ENCODE data around the gene NINJ1. TPM values are rescaled to one million over a fixed set of nuclear protein-coding genes. Genes with fewer than 3 reads are reported as not detected.

The NINJ1 gene
- total RNA-seq, 2 experiments from 2014 or later, result 29.5 to 30.4 TPM

- Mint-ChIP-seq H3K36me3 (peaks cover 4% of the 10 kb centered on the region), H3K4me3 (peak overlapping the region; percentile 77), H3K9me3 (no peaks in the 10 kb centered on the region), H3K4me1 (peaks cover 23% of the 10 kb centered on the region), H3K27ac (peak overlapping the region; percentile 97), H3K27me3 (no peaks in the 10 kb centered on the region)
- POLR2A ChIA-PET, result interaction anchor here (1.0 to 3.4 kb wide), 3 partner anchors 8 to 18 kb away, joined by 4 to 12 read pairs (median 5); partner anchors contain the start of gene NINJ1
- DNase-seq (peak; percentile 37), ATAC-seq (ENCODE audit: low read depth) (no peak)
Measured at GRCh38 chr9:93126151-93126781, 7.8 kb downstream of the NINJ1 start.

- H3K4me3 Mint-ChIP-seq, result peak overlapping the region; percentile 77
Measured at GRCh38 chr9:93125331-93125894, 8.6 kb downstream of the NINJ1 start.

GRCh38 chr9:93124793-93125192 is 9.3 kb downstream of the NINJ1 start:
- POLR2A ChIA-PET, result interaction anchor here (3.4 kb wide), 1 partner anchor 10 kb away, joined by 12 read pairs; the partner anchor contains the start of gene NINJ1
- DNase-seq (peak; percentile 19), ATAC-seq (ENCODE audit: low read depth) (no peak)

More at GRCh38 chr9:93125331-93125894, 8.6 kb downstream of the NINJ1 start:
- Mint-ChIP-seq H3K27me3 (no peaks in the 10 kb centered on the region), H3K9me3 (no peaks in the 10 kb centered on the region), H3K4me1 (peaks cover 23% of the 10 kb centered on the region), H3K36me3 (peaks cover 4% of the 10 kb centered on the region), H3K27ac (peak overlapping the region; percentile 97)
- no peak for ATAC-seq (ENCODE audit: low read depth)
- POLR2A ChIA-PET, result interaction anchor here (1.0 to 3.4 kb wide), 3 partner anchors 9 to 17 kb away, joined by 4 to 12 read pairs (median 5); partner anchors contain the start of gene NINJ1
- no peak for DNase-seq

GRCh38 chr9:93123561-93124283 is 10.3 kb downstream of the NINJ1 start:
- Mint-ChIP-seq H3K4me3 (no peak overlapping the region), H3K36me3 (peaks cover 5% of the 10 kb centered on the region), H3K4me1 (peaks cover 34% of the 10 kb centered on the region), H3K27me3 (no peaks in the 10 kb centered on the region), H3K27ac (peak overlapping the region; percentile 48), H3K9me3 (no peaks in the 10 kb centered on the region)
- DNase-seq, result peak; percentile 32
- no peak for ATAC-seq (ENCODE audit: low read depth)
- POLR2A ChIA-PET, result interaction anchor here (3.4 kb wide), 1 partner anchor 11 kb away, joined by 12 read pairs; the partner anchor contains the start of gene NINJ1

More at GRCh38 chr9:93124793-93125192, 9.3 kb downstream of the NINJ1 start:
- H3K36me3 Mint-ChIP-seq, result peaks cover 5% of the 10 kb centered on the region
- peaks cover 29% of the 10 kb centered on the region for H3K4me1 Mint-ChIP-seq
- peak overlapping the region; percentile 56 for H3K27ac Mint-ChIP-seq
- H3K9me3 Mint-ChIP-seq, result no peaks in the 10 kb centered on the region
- no peak overlapping the region for H3K4me3 Mint-ChIP-seq
- no peaks in the 10 kb centered on the region for H3K27me3 Mint-ChIP-seq

GRCh38 chr9:93122721-93123221 is 11.3 kb downstream of the NINJ1 start:
- Mint-ChIP-seq H3K4me3 (no peak overlapping the region), H3K9me3 (no peaks in the 10 kb centered on the region), H3K36me3 (peaks cover 5% of the 10 kb centered on the region), H3K4me1 (peaks cover 33% of the 10 kb centered on the region), H3K27me3 (no peaks in the 10 kb centered on the region), H3K27ac (no peak overlapping the region)
- no peak for ATAC-seq (ENCODE audit: low read depth)
- DNase-seq, result peak; percentile 28
- POLR2A ChIA-PET, result no interaction called here

GRCh38 chr9:93121316-93122241 is 12.5 kb downstream of the NINJ1 start:
- Mint-ChIP-seq H3K4me1 (peaks cover 23% of the 10 kb centered on the region), H3K27ac (peak overlapping the region; percentile 68), H3K36me3 (peaks cover 5% of the 10 kb centered on the region), H3K9me3 (no peaks in the 10 kb centered on the region), H3K4me3 (no peak overlapping the region), H3K27me3 (no peaks in the 10 kb centered on the region)
- DNase-seq (peak; percentile 31), ATAC-seq (ENCODE audit: low read depth) (no peak)
- POLR2A ChIA-PET, result no interaction called here

GRCh38 chr9:93120846-93121315 is 13.2 kb downstream of the NINJ1 start:
- H3K4me3 Mint-ChIP-seq, result no peak overlapping the region
- H3K36me3 Mint-ChIP-seq, result peaks cover 3% of the 10 kb centered on the region
- peak; percentile 24 for DNase-seq
- peaks cover 17% of the 10 kb centered on the region for H3K4me1 Mint-ChIP-seq
- ATAC-seq (ENCODE audit: low read depth), result no peak
- POLR2A ChIA-PET, result interaction anchor here (1.3 to 2.4 kb wide), 2 partner anchors 13 to 56 kb away, joined by 4 to 12 read pairs; partner anchors contain the start of gene NINJ1
- H3K27me3 Mint-ChIP-seq, result no peaks in the 10 kb centered on the region
- no peak overlapping the region for H3K27ac Mint-ChIP-seq
- no peaks in the 10 kb centered on the region for H3K9me3 Mint-ChIP-seq

- H3K27me3 Mint-ChIP-seq, result no peaks in the 10 kb centered on the region
- DNase-seq (peak; percentile 57), ATAC-seq (ENCODE audit: low read depth) (peak; percentile 89)
- peaks cover 1% of the 10 kb centered on the region for H3K36me3 Mint-ChIP-seq
- H3K27ac Mint-ChIP-seq, result peak overlapping the region; percentile 91
- no peaks in the 10 kb centered on the region for H3K9me3 Mint-ChIP-seq
- POLR2A ChIA-PET, result interaction anchor here (1.0 to 2.4 kb wide), 3 partner anchors 9 to 55 kb away, joined by 4 to 12 read pairs (median 4); partner anchors contain the start of gene NINJ1
- H3K4me1 Mint-ChIP-seq, result peaks cover 15% of the 10 kb centered on the region
- peak overlapping the region; percentile 32 for H3K4me3 Mint-ChIP-seq
Measured at GRCh38 chr9:93119953-93120845, 13.9 kb downstream of the NINJ1 start.

- peak overlapping the region; percentile 91 for H3K27ac Mint-ChIP-seq
- H3K4me1 Mint-ChIP-seq, result peaks cover 15% of the 10 kb centered on the region
- peaks cover 1% of the 10 kb centered on the region for H3K36me3 Mint-ChIP-seq
- H3K4me3 Mint-ChIP-seq, result peak overlapping the region; percentile 32
- ATAC-seq (ENCODE audit: low read depth), result no peak
- no peaks in the 10 kb centered on the region for H3K9me3 Mint-ChIP-seq
- no peaks in the 10 kb centered on the region for H3K27me3 Mint-ChIP-seq
- POLR2A ChIA-PET, result interaction anchor here (1.0 to 2.4 kb wide), 3 partner anchors 10 to 55 kb away, joined by 4 to 12 read pairs (median 4); partner anchors contain the start of gene NINJ1
- no peak for DNase-seq
Measured at GRCh38 chr9:93119703-93119952, 14.4 kb downstream of the NINJ1 start.

GRCh38 chr9:93118863-93119702 is 15.0 kb downstream of the NINJ1 start:
- H3K36me3 Mint-ChIP-seq, result peaks cover 1% of the 10 kb centered on the region
- ATAC-seq (ENCODE audit: low read depth) (no peak), DNase-seq (peak; percentile 24)
- H3K27me3 Mint-ChIP-seq, result no peaks in the 10 kb centered on the region
- no peak overlapping the region for H3K4me3 Mint-ChIP-seq
- H3K27ac Mint-ChIP-seq, result peak overlapping the region; percentile 91
- H3K4me1 Mint-ChIP-seq, result peaks cover 15% of the 10 kb centered on the region
- POLR2A ChIA-PET, result interaction anchor here (1.0 to 2.4 kb wide), 2 partner anchors 10 to 15 kb away, joined by 4 to 12 read pairs; partner anchors contain the start of gene NINJ1
- H3K9me3 Mint-ChIP-seq, result no peaks in the 10 kb centered on the region

Measured in activated naive CD8-positive, alpha-beta T cell treated with anti-CD3 and anti-CD28 coated beads, Interleukin-2, amount 10 ng/mL, durations not matched to agents 7 days and 5 days (primary cell).